NCI-H510A treated with DMSO at 0.1 percent for 48 hours (cell line): Measurements from ENCODE around the gene RAB3C.
A peak's percentile ranks its signal among the peaks of the same experiment; 100 is the strongest.

Experiments
- DNase-seq: peaks from one replicate; lab custom pipeline; 2025; lab: John Stamatoyannopoulos, UW

RAB3C gene

GRCh38 chr5:58886315-58887207 is 303.7 kb downstream of the RAB3C start:
- peak; percentile 78 for DNase-seq

GRCh38 chr5:58887311-58887710 is 304.4 kb downstream of the RAB3C start:
- DNase-seq: no peak

GRCh38 chr5:58887721-58888409 is 305.0 kb downstream of the RAB3C start:
- no peak for DNase-seq

- DNase-seq: no peak
Observed at GRCh38 chr5:58890265-58890664, 307.4 kb downstream of the RAB3C start.

- DNase-seq: no peak
Observed at GRCh38 chr5:58890701-58891085, 307.8 kb downstream of the RAB3C start.

GRCh38 chr5:58891086-58891970 is 308.5 kb downstream of the RAB3C start:
- DNase-seq: peak; percentile 71

GRCh38 chr5:58891971-58892343 is 309.1 kb downstream of the RAB3C start:
- DNase-seq: no peak

- DNase-seq: no peak
Observed at GRCh38 chr5:58893551-58893950, 310.7 kb downstream of the RAB3C start.

GRCh38 chr5:58898006-58898405 is 315.1 kb downstream of the RAB3C start:
- no peak for DNase-seq

GRCh38 chr5:58898538-58898937 is 315.7 kb downstream of the RAB3C start:
- no peak for DNase-seq

- no peak for DNase-seq
Observed at GRCh38 chr5:58901271-58901670, 318.4 kb downstream of the RAB3C start.

GRCh38 chr5:58902305-58902704 is 319.4 kb downstream of the RAB3C start:
- DNase-seq: no peak

- DNase-seq: no peak
Observed at GRCh38 chr5:58902765-58903164, 319.9 kb downstream of the RAB3C start.

GRCh38 chr5:58904737-58905136 is 321.9 kb downstream of the RAB3C start:
- DNase-seq: no peak

GRCh38 chr5:58905944-58906343 is 323.1 kb downstream of the RAB3C start:
- DNase-seq: no peak
